HuH-7.5 (cell line): ENCODE measurements around the gene RERE.
"Not testable (repeated sequence)": the region's sequence is repeated elsewhere in the genome, so short reads cannot be mapped to it uniquely, and the experiment has no call there.

Experiments used
- DNase-seq: peaks from one replicate; pipeline ENCODE4 v3.0.0; 2011; ENCODE audit warnings: low spot score

The RERE gene

DNA sequence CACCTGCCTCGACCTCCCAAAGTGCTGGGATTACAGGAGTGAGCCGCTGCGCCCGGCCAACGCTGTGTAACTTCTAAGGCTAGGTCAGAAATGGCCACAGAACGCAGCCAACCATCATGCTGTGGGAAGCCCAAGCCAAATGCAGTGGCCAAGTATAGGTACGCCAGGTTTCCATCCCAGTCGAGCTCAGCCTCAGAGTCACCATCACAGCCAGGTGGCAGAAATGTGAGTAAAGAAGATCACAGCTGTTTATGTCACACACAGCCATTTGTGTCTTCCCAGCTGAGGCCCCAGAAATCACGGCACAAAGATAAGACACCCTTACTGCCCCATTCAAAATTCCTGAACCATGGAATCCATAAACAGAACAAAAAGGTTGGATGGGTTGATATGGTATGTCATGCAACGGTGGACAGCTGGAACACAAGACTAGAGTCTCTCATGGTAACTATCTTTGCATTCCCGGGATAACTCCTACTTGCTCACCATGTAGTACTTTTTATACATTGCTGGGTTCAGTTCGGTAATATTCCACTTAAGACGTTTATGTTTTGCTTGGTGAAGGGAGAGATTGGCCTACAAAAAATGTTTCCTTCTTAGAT lies 415.2 kb downstream of the RERE start:
- DNase-seq: no peak

GRCh38 chr1:8398677-8399076 lies 418.8 kb downstream of the RERE start:
- DNase-seq: no peak

DNA sequence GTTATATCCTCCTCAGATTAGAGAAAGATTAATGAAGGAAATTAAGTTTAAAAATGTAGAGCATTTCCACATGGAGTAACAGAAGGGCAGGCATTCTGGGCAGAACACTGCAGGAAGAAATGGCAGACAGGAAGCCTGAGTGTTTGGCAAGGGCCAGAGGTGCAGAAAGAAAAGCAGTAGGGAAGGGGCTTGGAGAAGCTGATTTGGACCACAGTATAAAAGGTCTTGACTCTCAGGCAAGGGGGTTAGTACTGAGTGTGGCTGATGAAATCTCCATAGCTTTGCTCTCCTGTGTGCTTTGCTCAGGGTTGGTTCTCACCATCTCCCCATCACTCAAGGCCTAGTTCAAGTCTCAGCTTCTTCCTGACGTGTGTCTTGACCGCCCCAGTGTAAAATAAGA lies 419.4 kb downstream of the RERE start:
- no peak for DNase-seq

GRCh38 chr1:8397511-8397910 lies 419.9 kb downstream of the RERE start:
- DNase-seq: no peak

GRCh38 chr1:8396786-8397406 lies 420.5 kb downstream of the RERE start:
- DNase-seq: no peak

GRCh38 chr1:8396083-8396785 lies 421.2 kb downstream of the RERE start:
- DNase-seq: no peak

GRCh38 chr1:8395433-8395866 lies 422.0 kb downstream of the RERE start:
- no peak for DNase-seq

- DNase-seq: no peak
Observed at GRCh38 chr1:8394456-8395321, 422.8 kb downstream of the RERE start.

DNA sequence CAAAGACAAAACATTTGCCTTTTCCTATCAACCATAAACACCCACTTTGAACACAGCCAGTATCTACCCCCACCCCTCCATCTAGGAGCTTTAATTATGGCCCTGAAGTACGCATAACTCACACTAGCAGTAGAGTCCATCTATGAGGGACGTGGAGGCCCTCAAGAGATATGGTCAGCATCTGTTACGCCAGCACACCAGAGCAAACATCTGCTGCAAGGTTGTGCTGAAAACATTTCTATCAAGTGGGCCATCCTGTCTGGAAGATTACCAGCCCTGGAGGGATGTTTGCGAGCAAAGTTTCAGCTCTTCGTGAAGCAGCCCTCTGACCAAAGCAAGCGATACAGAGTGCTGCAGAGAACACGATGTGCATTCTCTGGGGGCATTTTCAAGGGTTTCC lies 424.9 kb downstream of the RERE start:
- DNase-seq: no peak

DNA sequence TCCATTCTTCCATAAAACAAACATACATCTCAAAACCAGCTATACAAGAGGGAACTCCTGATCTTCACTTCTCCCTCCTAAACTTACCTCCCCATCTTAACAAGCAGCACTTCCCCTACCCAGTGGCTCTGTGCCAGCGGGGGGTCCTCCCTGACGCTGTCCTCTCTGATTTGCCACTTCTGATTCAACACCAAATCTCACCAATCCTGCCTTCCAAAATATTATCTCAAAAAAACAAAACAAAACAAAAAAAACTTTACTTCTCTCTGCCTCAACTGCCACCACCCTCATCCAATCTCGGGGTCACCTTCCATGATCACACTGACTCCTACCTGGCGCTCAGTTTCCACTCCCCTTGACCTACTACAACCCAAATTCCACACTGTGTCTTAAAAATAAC lies 426.7 kb downstream of the RERE start:
- DNase-seq: no peak

- no peak for DNase-seq
Observed at GRCh38 chr1:8389958-8390535, 427.4 kb downstream of the RERE start.

GRCh38 chr1:8388732-8389562 lies 428.5 kb downstream of the RERE start:
- no peak for DNase-seq

- DNase-seq: no peak
Observed at GRCh38 chr1:8386247-8386646, 431.2 kb downstream of the RERE start.

- no peak for DNase-seq
Observed at GRCh38 chr1:8384577-8384976, 432.9 kb downstream of the RERE start.

- no peak for DNase-seq
Observed at GRCh38 chr1:8384088-8384487, 433.4 kb downstream of the RERE start.

GRCh38 chr1:8382608-8383505 lies 434.6 kb downstream of the RERE start:
- no peak for DNase-seq

DNA sequence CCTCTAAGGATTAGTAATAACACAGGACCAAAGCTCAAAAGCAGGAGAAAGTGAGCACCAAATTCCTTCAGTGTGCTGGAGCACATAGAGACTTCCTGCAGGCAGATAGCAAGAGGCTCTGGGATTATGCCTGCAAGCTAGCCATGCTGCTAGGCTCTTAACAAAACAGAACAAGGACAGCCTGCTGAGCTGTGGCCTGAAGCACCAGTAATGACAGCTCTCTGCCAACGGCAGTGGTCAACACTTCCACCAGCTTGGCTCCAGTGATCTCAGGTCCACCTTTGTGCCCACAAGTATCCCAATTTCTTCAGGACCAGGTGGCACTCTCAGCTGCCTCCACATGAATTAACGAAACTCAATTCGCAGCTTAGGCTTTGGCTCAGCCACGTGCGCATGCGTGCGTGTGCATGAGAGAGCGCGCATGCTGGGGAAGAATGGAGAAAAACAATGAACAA lies 435.4 kb downstream of the RERE start:
- DNase-seq: no peak

DNA sequence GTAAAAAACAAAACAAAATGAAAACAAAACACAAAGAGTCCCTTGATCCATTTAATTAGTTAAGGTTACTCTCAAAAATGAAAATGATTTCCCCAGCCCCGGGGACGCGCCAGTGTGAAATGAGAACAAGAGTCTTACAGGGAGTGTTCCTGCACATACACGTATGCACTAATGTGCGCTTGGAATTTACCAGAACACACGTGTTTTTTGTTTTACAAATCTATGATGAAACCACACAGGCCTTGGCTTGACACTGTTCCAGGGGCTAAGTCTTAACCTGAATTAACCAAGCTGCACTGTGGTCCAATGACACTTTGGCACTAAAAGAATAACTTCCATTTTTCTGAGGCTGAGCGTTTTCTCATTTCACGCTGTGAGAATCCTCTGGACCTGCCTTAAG lies 435.8 kb downstream of the RERE start:
- no peak for DNase-seq

GRCh38 chr1:8380310-8380709 lies 437.1 kb downstream of the RERE start:
- not testable (repeated sequence) for DNase-seq

DNA sequence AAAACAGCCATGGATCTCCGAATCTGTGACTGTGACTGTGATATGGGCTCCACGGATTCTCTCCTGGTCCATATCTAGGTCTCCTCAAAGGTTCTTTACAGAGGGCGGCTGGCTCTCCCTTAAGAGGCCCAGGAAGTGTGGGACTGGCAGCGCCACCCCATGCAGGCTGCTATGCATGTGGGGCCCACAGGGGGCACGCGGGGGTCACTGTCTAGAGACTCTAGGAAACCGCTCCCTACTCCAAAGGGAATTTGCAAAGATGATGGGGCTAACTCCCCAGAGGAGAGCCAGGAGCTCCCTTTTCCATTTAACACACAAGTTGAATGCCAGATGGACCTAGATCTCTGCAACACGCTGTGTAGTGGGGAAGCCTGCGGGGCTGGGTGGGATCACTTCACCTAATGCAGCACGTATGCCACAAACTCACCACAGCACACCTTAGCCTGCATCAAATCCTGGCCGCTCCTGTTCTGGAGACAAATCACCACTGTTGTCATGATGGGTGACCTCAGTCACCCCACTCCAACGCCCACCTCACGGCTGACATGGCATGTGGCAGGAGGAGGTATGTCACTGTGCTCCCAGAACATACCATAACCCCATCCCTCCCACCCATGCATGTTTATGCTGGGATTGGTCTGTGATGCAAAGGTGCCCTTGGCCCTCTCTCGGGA lies 437.8 kb downstream of the RERE start:
- no peak for DNase-seq
